Gastrocnemius medialis (tissue), 4 donors: ENCODE data around the gene DHCR24. TPM values are rescaled to one million over a fixed set of nuclear protein-coding genes. Genes with fewer than 3 reads are reported as not detected.

ENCODE experiments used
- ATAC-seq, 2 donors: fragments of 150-250 bp; one replicate each; pipeline ENCODE4 v1.9.1; 2016
- DNase-seq, 2 donors: peaks; one replicate each; pipeline ENCODE4 v3.0.0-alpha.2; 2019
- H3K27ac ChIP-seq, 4 donors: fragments of 200-600 bp; sonication (generic); 1 replicate in 1 of 4; 2 replicates in 3 of 4; pipeline ENCODE4 v1.5.1; 2016 to 2018; ENCODE audit warnings: mild to moderate bottlenecking in 2 of 4, moderate library complexity in 1 of 4
- H3K27me3 ChIP-seq, 3 donors: fragments of 200-600 bp; sonication (generic) in 2 of 3; 1 replicate in 1 of 3; 2 replicates in 2 of 3; pipeline versions ENCODE4 v1.5.1 to v1.6.0; 2016 to 2019; ENCODE audit warnings: mild to moderate bottlenecking in 1 of 3, moderate library complexity in 1 of 3
- H3K36me3 ChIP-seq, 2 donors: fragments of 200-600 bp; sonication (generic) in 1 of 2; one replicate each; pipeline ENCODE4 v1.5.1; 2017 to 2018
- H3K4me1 ChIP-seq, 2 donors: fragments of 200-600 bp; sonication (generic) in 1 of 2; one replicate each; pipeline ENCODE4 v1.5.1; 2016 to 2017; ENCODE audit warnings: mild to moderate bottlenecking in 2 of 2
- H3K4me3 ChIP-seq, 4 donors: fragments of 200-600 bp; sonication (generic) in 3 of 4; 1 replicate in 1 of 4; 2 replicates in 3 of 4; pipeline ENCODE4 v1.5.1; 2016 to 2019; ENCODE audit warnings: mild to moderate bottlenecking in 2 of 4
- H3K9me3 ChIP-seq, 3 donors: fragments of 200-600 bp; sonication (generic) in 2 of 3; 1 replicate in 1 of 3; 2 replicates in 2 of 3; pipeline ENCODE4 v1.5.1; 2016 to 2019
- POLR2A ChIP-seq, 2 donors: fragments of 450-650 bp; IDR thresholded peaks; one replicate each; pipeline ENCODE4 v1.6.1; 2017; ENCODE audit warnings: antibody characterized with exemption in 2 of 2, mild to moderate bottlenecking in 2 of 2, moderate library complexity in 2 of 2
- in situ Hi-C, 4 donors: fragments of 200-750 bp; cut with MboI; loops; one replicate each; pipeline versions ENCODE4 v1.15.0 to v1.8.0; 2017; ENCODE audit warnings: low sequenced_read_pairs in 4 of 4
- intact Hi-C: fragments of 100-400 bp; cut with DNase I; formaldehyde crosslinking; loops from one replicate; pipeline ENCODE4 v1.15.1; 2023; ENCODE audit warnings: low total_unique reads
- total RNA-seq, 4 donors: library from RNA; depleted of rRNA; stranded (reverse); fragments of >200 nt; gene quantifications; one replicate each; pipeline versions ENCODE4 v1.1.0 to v1.2.3, GENCODE V29; 2016
- TF ChIP-seq, protein P1 (sequence below), 5 experiments: fragments of 450-650 bp in 3 of 5; fragments of 200-600 bp in 2 of 5; sonication (generic) in 2 of 5; IDR thresholded peaks in 4 of 5; conservative IDR thresholded peaks in 1 of 5; 1 replicate in 4 of 5; 2 replicates in 1 of 5; pipeline ENCODE4 v1.5.1; 2016 to 2019; ENCODE audit warnings: antibody characterized with exemption in 5 of 5, mild to moderate bottlenecking in 3 of 5, moderate library complexity in 3 of 5

The DHCR24 gene
- total RNA-seq, 4 donors from 2014 or later: 155 to 362 (median 207) TPM

DNA sequence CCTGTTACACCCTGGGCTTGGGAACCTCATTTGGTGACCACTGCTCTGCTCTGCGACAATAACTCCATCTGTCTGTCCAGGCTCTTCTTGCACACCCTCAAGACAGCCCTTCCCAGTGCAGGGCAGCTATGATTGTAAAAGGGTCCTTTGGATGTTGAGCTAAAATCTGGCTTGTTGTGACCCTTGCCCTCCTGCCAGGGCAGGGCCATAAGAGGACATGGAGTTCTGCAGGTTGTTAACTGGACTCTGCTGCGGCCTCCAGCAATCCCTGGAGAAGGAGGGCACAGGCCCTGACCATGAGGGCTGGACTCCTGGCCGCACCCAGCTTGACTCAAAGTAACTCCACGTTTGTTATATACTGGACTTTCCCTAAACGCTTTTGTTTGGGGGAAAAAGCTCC lies 41.2 kb downstream of the DHCR24 start:
- intact Hi-C loops (no loop called here), in situ Hi-C loops (no loop called here)
- Histone ChIP-seq H3K4me1 (no peaks in the 10 kb centered on the region), H3K36me3 (peaks cover 0 to 13% of the 10 kb centered on the region in 2 donors), H3K27ac (no peak overlapping the region), H3K4me3 (no peak overlapping the region), H3K9me3 (no peaks in the 10 kb centered on the region), H3K27me3 (no peaks in the 10 kb centered on the region)
- TF ChIP-seq, protein P1, sequence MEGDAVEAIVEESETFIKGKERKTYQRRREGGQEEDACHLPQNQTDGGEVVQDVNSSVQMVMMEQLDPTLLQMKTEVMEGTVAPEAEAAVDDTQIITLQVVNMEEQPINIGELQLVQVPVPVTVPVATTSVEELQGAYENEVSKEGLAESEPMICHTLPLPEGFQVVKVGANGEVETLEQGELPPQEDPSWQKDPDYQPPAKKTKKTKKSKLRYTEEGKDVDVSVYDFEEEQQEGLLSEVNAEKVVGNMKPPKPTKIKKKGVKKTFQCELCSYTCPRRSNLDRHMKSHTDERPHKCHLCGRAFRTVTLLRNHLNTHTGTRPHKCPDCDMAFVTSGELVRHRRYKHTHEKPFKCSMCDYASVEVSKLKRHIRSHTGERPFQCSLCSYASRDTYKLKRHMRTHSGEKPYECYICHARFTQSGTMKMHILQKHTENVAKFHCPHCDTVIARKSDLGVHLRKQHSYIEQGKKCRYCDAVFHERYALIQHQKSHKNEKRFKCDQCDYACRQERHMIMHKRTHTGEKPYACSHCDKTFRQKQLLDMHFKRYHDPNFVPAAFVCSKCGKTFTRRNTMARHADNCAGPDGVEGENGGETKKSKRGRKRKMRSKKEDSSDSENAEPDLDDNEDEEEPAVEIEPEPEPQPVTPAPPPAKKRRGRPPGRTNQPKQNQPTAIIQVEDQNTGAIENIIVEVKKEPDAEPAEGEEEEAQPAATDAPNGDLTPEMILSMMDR (IDR thresholded peaks at IDR 0.05 in 4 of 5, conservative IDR thresholded peaks at IDR 0.05 in 1 of 5): no peak
- TF ChIP-seq POLR2A (IDR thresholded peaks at IDR 0.05): no peak
- no peak for ATAC-seq
- DNase-seq: no peak

DNA sequence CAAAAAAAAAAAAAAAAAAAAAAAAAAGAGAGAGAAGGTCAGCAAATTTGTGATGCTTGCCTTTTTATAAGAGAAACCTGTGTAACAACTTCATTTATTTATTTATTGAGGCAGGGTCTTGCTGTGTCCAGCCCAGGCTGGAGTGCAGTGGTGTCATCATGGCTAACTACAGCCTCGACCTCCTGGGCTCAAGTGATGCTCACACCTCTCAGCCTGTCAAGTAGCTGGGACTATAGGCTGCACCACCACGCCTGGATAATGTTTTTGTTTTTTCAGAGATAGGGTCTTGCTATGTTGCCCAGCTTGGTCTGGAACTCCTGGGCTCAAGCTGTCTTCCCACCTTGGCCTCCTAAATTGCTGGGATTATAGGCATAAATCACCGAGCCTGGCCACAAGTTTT lies 42.4 kb downstream of the DHCR24 start:
- Histone ChIP-seq H3K27me3 (no peaks in the 10 kb centered on the region), H3K9me3 (no peaks in the 10 kb centered on the region), H3K4me1 (no peaks in the 10 kb centered on the region), H3K27ac (no peak overlapping the region), H3K36me3 (peaks cover 0 to 6% of the 10 kb centered on the region in 2 donors), H3K4me3 (no peak overlapping the region)
- in situ Hi-C loops: no loop called here
- TF ChIP-seq, protein P1 (IDR thresholded peaks at IDR 0.05 in 4 of 5, conservative IDR thresholded peaks at IDR 0.05 in 1 of 5): no peak
- TF ChIP-seq POLR2A (IDR thresholded peaks at IDR 0.05): no peak
- ATAC-seq: no peak
- intact Hi-C loops: no loop called here
- no peak for DNase-seq

DNA sequence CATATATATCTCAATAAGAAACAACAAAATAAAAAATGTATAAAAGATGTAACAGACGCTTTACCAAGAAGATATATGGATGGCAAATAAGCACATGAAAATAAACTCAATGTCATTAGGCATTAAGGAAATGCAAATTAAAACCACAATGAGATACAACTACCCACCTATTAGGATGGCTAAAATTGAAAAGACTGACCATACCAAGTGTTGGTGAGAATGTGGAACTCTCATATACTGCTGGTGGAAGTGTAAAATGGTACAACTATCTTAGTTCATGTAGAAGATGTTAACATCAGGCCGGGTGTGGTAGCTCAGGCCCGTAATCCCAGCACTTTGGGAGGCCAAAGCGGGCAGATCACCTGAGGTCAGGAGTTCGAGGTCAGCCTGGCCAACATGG lies 43.5 kb downstream of the DHCR24 start:
- intact Hi-C loops: no loop called here
- DNase-seq: no peak
- TF ChIP-seq, protein P1 (IDR thresholded peaks at IDR 0.05 in 4 of 5, conservative IDR thresholded peaks at IDR 0.05 in 1 of 5): no peak
- TF ChIP-seq POLR2A (IDR thresholded peaks at IDR 0.05): no peak

DNA sequence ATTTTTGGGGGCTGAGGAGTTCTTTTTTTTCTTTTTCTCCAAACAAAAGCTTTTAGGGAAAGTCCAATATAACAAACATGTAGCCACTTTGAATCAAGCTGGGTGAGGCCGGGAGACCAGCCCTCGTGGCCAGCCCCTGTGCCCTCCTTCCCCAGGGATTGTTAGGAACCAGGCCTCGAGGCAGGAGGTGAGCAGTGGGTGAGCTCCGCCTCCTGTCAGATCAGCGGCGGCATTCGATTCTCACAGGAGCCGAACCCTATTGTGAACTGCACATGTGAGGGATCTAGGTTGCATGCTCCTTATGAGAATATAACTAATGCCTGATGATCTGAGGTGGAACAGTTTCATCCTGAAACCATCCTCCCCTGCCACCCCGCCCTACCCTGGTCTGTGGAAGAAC lies 44.0 kb downstream of the DHCR24 start:
- no peaks in the 10 kb centered on the region for H3K9me3 ChIP-seq
- ATAC-seq (no peak), DNase-seq (no peak)
- intact Hi-C loops (no loop called here), in situ Hi-C loops (no loop called here)
- TF ChIP-seq POLR2A (IDR thresholded peaks at IDR 0.05): no peak
- TF ChIP-seq, protein P1 (IDR thresholded peaks at IDR 0.05 in 4 of 5, conservative IDR thresholded peaks at IDR 0.05 in 1 of 5): no peak
- no peaks in the 10 kb centered on the region for H3K36me3 ChIP-seq
- H3K27me3 ChIP-seq: no peaks in the 10 kb centered on the region
- H3K27ac ChIP-seq: no peak overlapping the region
- H3K4me3 ChIP-seq: no peak overlapping the region
- no peaks in the 10 kb centered on the region for H3K4me1 ChIP-seq

More for the DNA sequence above, 43.5 kb downstream of the DHCR24 start:
- Histone ChIP-seq H3K27me3 (no peaks in the 10 kb centered on the region), H3K9me3 (no peaks in the 10 kb centered on the region), H3K4me3 (no peak overlapping the region), H3K4me1 (no peaks in the 10 kb centered on the region), H3K27ac (no peak overlapping the region), H3K36me3 (peaks cover 0 to 3% of the 10 kb centered on the region in 2 donors)
- no peak for ATAC-seq
- in situ Hi-C loops: no loop called here

DNA sequence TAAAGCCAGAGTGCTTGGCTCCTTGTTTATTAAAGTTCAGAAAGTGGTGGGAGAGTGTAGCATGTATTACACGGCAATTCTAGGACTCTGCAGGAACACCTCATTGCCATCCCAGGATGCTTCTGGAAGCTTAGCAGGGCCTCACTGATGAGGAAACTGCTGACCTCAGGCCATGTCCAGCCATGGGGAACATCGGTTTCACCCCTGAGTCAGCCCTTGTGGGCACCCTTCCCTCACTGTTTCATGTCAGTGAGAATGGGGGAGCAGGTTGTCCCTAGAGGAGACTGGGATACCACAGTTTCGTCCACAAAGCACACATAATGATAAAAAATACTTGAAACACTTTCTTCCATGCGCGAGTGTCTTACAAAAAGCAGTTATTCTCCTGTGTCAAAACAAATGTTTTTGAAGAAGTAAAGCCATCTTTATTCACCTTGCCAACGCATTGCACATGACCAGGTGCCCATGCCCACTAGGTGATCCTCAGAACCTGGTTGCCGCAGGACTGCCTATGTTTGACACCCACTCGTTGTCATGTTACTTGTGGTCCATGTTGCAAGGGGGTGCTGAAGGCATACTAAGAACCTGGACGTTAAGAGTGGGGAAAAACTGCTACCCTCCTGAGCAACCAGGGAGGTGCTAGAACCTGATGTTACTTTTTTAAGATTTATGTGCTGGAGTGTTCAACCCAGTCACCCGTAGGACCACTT lies 44.6 kb downstream of the DHCR24 start:
- Histone ChIP-seq H3K27me3 (no peaks in the 10 kb centered on the region), H3K4me1 (no peaks in the 10 kb centered on the region), H3K36me3 (no peaks in the 10 kb centered on the region), H3K27ac (no peak overlapping the region), H3K4me3 (no peak overlapping the region), H3K9me3 (no peaks in the 10 kb centered on the region)
- in situ Hi-C loops: no loop called here
- DNase-seq: no peak
- intact Hi-C loops: no loop called here
- ATAC-seq: no peak
- no peak for TF ChIP-seq POLR2A (IDR thresholded peaks at IDR 0.05)
- TF ChIP-seq, protein P1 (IDR thresholded peaks at IDR 0.05 in 4 of 5, conservative IDR thresholded peaks at IDR 0.05 in 1 of 5): no peak
